WTC11 (cell line): ENCODE results near the gene RARB. TPM values are rescaled to one million over a fixed set of nuclear protein-coding genes. Genes with fewer than 3 reads are reported as not detected.

Experiments used
- ATAC-seq: fragments of 200-7000 bp; cut with Tn5 transposase; 2 replicates; pipeline ENCODE4 v1.10.0; 2021; ENCODE audit warnings: mild to moderate bottlenecking, moderate library complexity
- CTCF ChIA-PET: fragments of 300-600 bp; sonication (Branson Sonifier 250); formaldehyde crosslinking; loops from one replicate; lab custom pipeline; 2021; ENCODE audit warnings: antibody characterized with exemption; lab: Charles Lee
- POLR2A ChIA-PET: fragments of 350-600 bp; sonication (Branson Sonifier 250); formaldehyde crosslinking; loops from one replicate; lab custom pipeline; 2021; ENCODE audit warnings: antibody characterized with exemption; lab: Charles Lee
- DNase-seq: peaks from one replicate; pipeline ENCODE4 v3.0.0; 2021; ENCODE audit warnings: low spot score
- H3K27ac Mint-ChIP-seq: 2 replicates; pipeline ENCODE4 v1.8.0; 2021; ENCODE audit warnings: mixed read lengths
- H3K27me3 Mint-ChIP-seq: 2 replicates; pipeline ENCODE4 v1.8.0; 2021; ENCODE audit warnings: low read depth, mild to moderate bottlenecking, moderate library complexity, mixed read lengths
- H3K36me3 Mint-ChIP-seq: 2 replicates; pipeline ENCODE4 v1.8.0; 2021; ENCODE audit warnings: mixed read lengths
- H3K4me1 Mint-ChIP-seq: 2 replicates; pipeline ENCODE4 v1.8.0; 2022; ENCODE audit warnings: mixed read lengths
- H3K4me3 Mint-ChIP-seq: 2 replicates; pipeline ENCODE4 v1.8.0; 2021; ENCODE audit warnings: mild to moderate bottlenecking, moderate library complexity, mixed read lengths
- H3K9me3 Mint-ChIP-seq: 2 replicates; pipeline ENCODE4 v1.8.0; 2021; ENCODE audit warnings: mixed read lengths
- AFF4 ChIP-seq: sonication (generic); formaldehyde crosslinking; IDR thresholded peaks from 2 replicates; pipeline ENCODE4 v1.8.1; 2023; ENCODE audit warnings: mild to moderate bottlenecking, missing genetic modification reagents, borderline replicate concordance
- ATF1 ChIP-seq: sonication (generic); formaldehyde crosslinking; IDR thresholded peaks from 2 replicates; pipeline ENCODE4 v1.8.1; 2023; ENCODE audit warnings: mild to moderate bottlenecking, moderate library complexity, missing genetic modification reagents
- ELF4 ChIP-seq: sonication (generic); formaldehyde crosslinking; IDR thresholded peaks from 2 replicates; pipeline ENCODE4 v1.8.1; 2022; ENCODE audit warnings: low read depth, mild to moderate bottlenecking, moderate library complexity, missing genetic modification reagents
- ESRRA ChIP-seq: sonication (generic); formaldehyde crosslinking; IDR thresholded peaks from 2 replicates; pipeline ENCODE4 v1.8.1; 2022; ENCODE audit warnings: mild to moderate bottlenecking, missing genetic modification reagents, borderline replicate concordance
- FOXP1 ChIP-seq: sonication (generic); formaldehyde crosslinking; IDR thresholded peaks from 2 replicates; pipeline ENCODE4 v1.8.0; 2022; ENCODE audit warnings: missing genetic modification reagents, mild to moderate bottlenecking, moderate library complexity, borderline replicate concordance
- JUN ChIP-seq: sonication (generic); formaldehyde crosslinking; IDR thresholded peaks from 2 replicates; pipeline ENCODE4 v1.8.0; 2023; ENCODE audit warnings: mild to moderate bottlenecking, missing genetic modification reagents
- MAX ChIP-seq: sonication (generic); formaldehyde crosslinking; IDR thresholded peaks from 2 replicates; pipeline ENCODE4 v1.8.0; 2022; ENCODE audit warnings: mild to moderate bottlenecking, missing genetic modification reagents
- NFATC4 ChIP-seq: fragments of 250-450 bp; sonication (Bioruptor Pico); IDR thresholded peaks from 2 replicates; pipeline ENCODE4 v1.9.0; 2021; ENCODE audit warnings: mild to moderate bottlenecking
- NFE2L1 ChIP-seq: sonication (generic); formaldehyde crosslinking; IDR thresholded peaks from 2 replicates; pipeline ENCODE4 v1.8.1; 2023; ENCODE audit warnings: missing genetic modification reagents
- OVOL2 ChIP-seq: fragments of 250-450 bp; sonication (Bioruptor Pico); IDR thresholded peaks from 2 replicates; pipeline ENCODE4 v1.9.0; 2021; ENCODE audit warnings: mild to moderate bottlenecking, borderline replicate concordance
- PRRX2 ChIP-seq: fragments of 250-450 bp; sonication (Bioruptor Pico); IDR thresholded peaks from 2 replicates; pipeline ENCODE4 v1.8.0; 2021; ENCODE audit warnings: mild to moderate bottlenecking
- TEAD4 ChIP-seq: sonication (generic); formaldehyde crosslinking; IDR thresholded peaks from 2 replicates; pipeline ENCODE4 v1.8.0; 2022; ENCODE audit warnings: mild to moderate bottlenecking, missing genetic modification reagents
- ZMAT4 ChIP-seq: fragments of 250-450 bp; sonication (Bioruptor Pico); IDR thresholded peaks from 2 replicates; pipeline ENCODE4 v1.9.0; 2021; ENCODE audit warnings: mild to moderate bottlenecking
- ZNF138 ChIP-seq: sonication (generic); formaldehyde crosslinking; conservative IDR thresholded peaks from 2 replicates; pipeline ENCODE4 v1.8.1; 2022; ENCODE audit warnings: mild to moderate bottlenecking, moderate library complexity, missing genetic modification reagents
- ZNF416 ChIP-seq: fragments of 250-450 bp; sonication (Bioruptor Pico); IDR thresholded peaks from 2 replicates; pipeline ENCODE4 v1.9.0; 2021; ENCODE audit warnings: mild to moderate bottlenecking, inconsistent platforms
- ZNF423 ChIP-seq: fragments of 250-450 bp; sonication (Bioruptor Pico); IDR thresholded peaks from 2 replicates; pipeline ENCODE4 v2.1.2; 2022; ENCODE audit warnings: mild to moderate bottlenecking, moderate library complexity
- total RNA-seq: library from RNA; stranded (reverse); gene quantifications from 3 replicates; pipeline ENCODE4 v1.2.3, GENCODE V29; 2021
- TF ChIP-seq, protein P1 (sequence below): fragments of 250-450 bp; sonication (Bioruptor Pico); IDR thresholded peaks from 2 replicates; pipeline ENCODE4 v1.9.0; 2021; ENCODE audit warnings: moderate library complexity, mild to moderate bottlenecking, inconsistent platforms, borderline replicate concordance
- TF ChIP-seq, protein P2 (sequence below): sonication (generic); formaldehyde crosslinking; IDR thresholded peaks from 2 replicates; pipeline ENCODE4 v1.8.1; 2023; ENCODE audit warnings: mild to moderate bottlenecking, moderate library complexity, missing genetic modification reagents

Gene RARB
- total RNA-seq, 1 experiment from 2014 or later = not detected

DNA sequence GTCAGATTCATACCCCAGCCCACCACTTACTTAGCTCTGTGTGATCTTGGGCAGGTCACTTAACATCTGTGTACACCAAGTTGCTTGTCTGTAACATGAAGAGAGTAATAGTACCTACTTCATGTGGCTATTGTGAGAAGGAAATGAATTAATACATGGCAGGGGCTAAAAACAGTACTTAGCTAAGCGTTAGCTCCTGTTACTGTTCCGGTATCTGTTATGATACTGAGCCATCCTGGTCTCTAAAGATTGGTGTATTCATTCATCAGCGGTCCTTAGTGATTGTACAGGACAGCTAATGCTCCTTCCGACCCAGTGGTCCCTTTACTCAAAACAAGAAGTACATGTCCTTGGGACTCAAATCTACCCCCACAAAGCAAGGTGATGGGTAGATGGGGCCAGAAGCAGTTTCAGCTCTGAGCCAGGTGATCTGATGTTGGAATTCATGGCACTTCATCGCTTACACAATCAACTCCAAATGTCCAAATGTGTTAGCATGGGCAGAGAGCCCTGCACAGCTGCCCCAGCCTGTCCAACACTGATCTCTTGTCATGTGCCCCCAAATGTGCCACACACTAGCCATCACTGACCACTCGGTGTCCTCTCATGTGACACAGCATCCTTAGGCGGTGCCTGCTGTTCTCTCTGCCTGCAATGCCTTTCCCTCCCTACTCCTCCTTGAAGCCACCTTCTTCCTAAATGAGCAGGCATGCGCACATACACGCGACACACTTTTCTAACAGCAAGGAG is 84.1 kb downstream of the RARB start:
- no peak overlapping the region for H3K27ac Mint-ChIP-seq
- peaks cover 6% of the 10 kb centered on the region for H3K9me3 Mint-ChIP-seq
- CTCF ChIA-PET = no interaction called here
- no peak for ATAC-seq
- no peaks in the 10 kb centered on the region for H3K36me3 Mint-ChIP-seq
- H3K4me1 Mint-ChIP-seq = peaks cover 13% of the 10 kb centered on the region
- POLR2A ChIA-PET = no interaction called here
- TF ChIP-seq ELF4 (no peak), OVOL2 (CRISPR knock-in tag) (no peak), ESRRA (no peak), ZNF423 (CRISPR knock-in tag) (no peak)
- TF ChIP-seq, protein P1, sequence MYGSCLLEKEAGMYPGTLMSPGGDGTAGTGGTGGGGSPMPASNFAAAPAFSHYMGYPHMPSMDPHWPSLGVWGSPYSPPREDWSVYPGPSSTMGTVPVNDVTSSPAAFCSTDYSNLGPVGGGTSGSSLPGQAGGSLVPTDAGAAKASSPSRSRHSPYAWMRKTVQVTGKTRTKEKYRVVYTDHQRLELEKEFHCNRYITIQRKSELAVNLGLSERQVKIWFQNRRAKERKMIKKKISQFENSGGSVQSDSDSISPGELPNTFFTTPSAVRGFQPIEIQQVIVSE = no peak
- TF ChIP-seq, all 79 proteins: peak for 0
- no peak overlapping the region for H3K4me3 Mint-ChIP-seq
- no peaks in the 10 kb centered on the region for H3K27me3 Mint-ChIP-seq
- DNase-seq = no peak

- Mint-ChIP-seq H3K27me3 (no peaks in the 10 kb centered on the region), H3K4me1 (peaks cover 13% of the 10 kb centered on the region), H3K4me3 (no peak overlapping the region), H3K27ac (peak overlapping the region; percentile 19; the same call in 1 of the 2 replicates), H3K36me3 (no peaks in the 10 kb centered on the region), H3K9me3 (peaks cover 6% of the 10 kb centered on the region)
- ATAC-seq (peak; percentile 55), DNase-seq (no peak)
- TF ChIP-seq MAX (CRISPR knock-in tag) (no peak), FOXP1 (no peak), TEAD4 (CRISPR knock-in tag) (no peak)
- TF ChIP-seq, protein P2, sequence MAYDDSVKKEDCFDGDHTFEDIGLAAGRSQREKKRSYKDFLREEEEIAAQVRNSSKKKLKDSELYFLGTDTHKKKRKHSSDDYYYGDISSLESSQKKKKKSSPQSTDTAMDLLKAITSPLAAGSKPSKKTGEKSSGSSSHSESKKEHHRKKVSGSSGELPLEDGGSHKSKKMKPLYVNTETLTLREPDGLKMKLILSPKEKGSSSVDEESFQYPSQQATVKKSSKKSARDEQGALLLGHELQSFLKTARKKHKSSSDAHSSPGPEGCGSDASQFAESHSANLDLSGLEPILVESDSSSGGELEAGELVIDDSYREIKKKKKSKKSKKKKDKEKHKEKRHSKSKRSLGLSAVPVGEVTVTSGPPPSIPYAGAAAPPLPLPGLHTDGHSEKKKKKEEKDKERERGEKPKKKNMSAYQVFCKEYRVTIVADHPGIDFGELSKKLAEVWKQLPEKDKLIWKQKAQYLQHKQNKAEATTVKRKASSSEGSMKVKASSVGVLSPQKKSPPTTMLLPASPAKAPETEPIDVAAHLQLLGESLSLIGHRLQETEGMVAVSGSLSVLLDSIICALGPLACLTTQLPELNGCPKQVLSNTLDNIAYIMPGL (CRISPR knock-in tag) = no peak
- CTCF ChIA-PET = interaction anchor here (1.0 kb wide), 1 partner anchor 19 kb away, joined by 4 read pairs; no protein-coding TSS in a partner anchor
- POLR2A ChIA-PET = no interaction called here
Observed at GRCh38 chr3:25513642-25514266, 85.7 kb downstream of the RARB start.

GRCh38 chr3:25515171-25515570 is 87.1 kb downstream of the RARB start:
- peaks cover 6% of the 10 kb centered on the region for H3K9me3 Mint-ChIP-seq
- TF ChIP-seq NFATC4 (no peak), NFE2L1 (CRISPR knock-in tag) (no peak), ZNF138 (CRISPR knock-in tag) (no peak), JUN (CRISPR knock-in tag) (no peak), ATF1 (CRISPR knock-in tag) (no peak), ZMAT4 (CRISPR knock-in tag) (no peak), ZNF423 (CRISPR knock-in tag) (no peak), PRRX2 (no peak), ZNF416 (CRISPR knock-in tag) (no peak), AFF4 (CRISPR knock-in tag) (no peak)
- TF ChIP-seq, protein P1 = no peak
- no peaks in the 10 kb centered on the region for H3K27me3 Mint-ChIP-seq
- no peak overlapping the region for H3K27ac Mint-ChIP-seq
- ATAC-seq (no peak), DNase-seq (no peak)
- no peak overlapping the region for H3K4me3 Mint-ChIP-seq
- ChIA-PET POLR2A (no interaction called here), CTCF (no interaction called here)
- H3K36me3 Mint-ChIP-seq = no peaks in the 10 kb centered on the region
- peaks cover 13% of the 10 kb centered on the region for H3K4me1 Mint-ChIP-seq
